NCI-H460 (cell line): Measurements from ENCODE around the gene KLHL22. TPM values are rescaled to one million over a fixed set of nuclear protein-coding genes. Genes with fewer than 3 reads are reported as not detected.
A peak's percentile ranks its signal among the peaks of the same experiment; 100 is the strongest.
"Not testable (repeated sequence)": the region's sequence is repeated elsewhere in the genome, so short reads cannot be mapped to it uniquely, and the experiment has no call there.

Source experiments
- DNase-seq: peaks from one replicate; pipeline ENCODE4 v3.0.0-alpha.2; 2016; ENCODE audit warnings: low read depth; ENCODE audit errors: extremely low read depth
- polyA plus RNA-seq: library from polyadenylated mRNA; depleted of rRNA; stranded (reverse); fragments of >200 nt; gene quantifications from 2 replicates; pipeline ENCODE4 v1.2.3, GENCODE V29; 2014; cell fraction: nucleus; rRNA removed
- total RNA-seq: library from RNA; depleted of rRNA; stranded (reverse); fragments of >200 nt; shearing (Covaris generic); gene quantifications from 2 replicates; pipeline ENCODE4 v1.2.3, GENCODE V29; 2014; rRNA removed

KLHL22 gene, protein sequence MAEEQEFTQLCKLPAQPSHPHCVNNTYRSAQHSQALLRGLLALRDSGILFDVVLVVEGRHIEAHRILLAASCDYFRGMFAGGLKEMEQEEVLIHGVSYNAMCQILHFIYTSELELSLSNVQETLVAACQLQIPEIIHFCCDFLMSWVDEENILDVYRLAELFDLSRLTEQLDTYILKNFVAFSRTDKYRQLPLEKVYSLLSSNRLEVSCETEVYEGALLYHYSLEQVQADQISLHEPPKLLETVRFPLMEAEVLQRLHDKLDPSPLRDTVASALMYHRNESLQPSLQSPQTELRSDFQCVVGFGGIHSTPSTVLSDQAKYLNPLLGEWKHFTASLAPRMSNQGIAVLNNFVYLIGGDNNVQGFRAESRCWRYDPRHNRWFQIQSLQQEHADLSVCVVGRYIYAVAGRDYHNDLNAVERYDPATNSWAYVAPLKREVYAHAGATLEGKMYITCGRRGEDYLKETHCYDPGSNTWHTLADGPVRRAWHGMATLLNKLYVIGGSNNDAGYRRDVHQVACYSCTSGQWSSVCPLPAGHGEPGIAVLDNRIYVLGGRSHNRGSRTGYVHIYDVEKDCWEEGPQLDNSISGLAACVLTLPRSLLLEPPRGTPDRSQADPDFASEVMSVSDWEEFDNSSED
- total RNA-seq, result 4.4 and 8.7 TPM in 2 replicates
- polyA plus RNA-seq, result 11.6 and 18.6 TPM in 2 replicates

DNA sequence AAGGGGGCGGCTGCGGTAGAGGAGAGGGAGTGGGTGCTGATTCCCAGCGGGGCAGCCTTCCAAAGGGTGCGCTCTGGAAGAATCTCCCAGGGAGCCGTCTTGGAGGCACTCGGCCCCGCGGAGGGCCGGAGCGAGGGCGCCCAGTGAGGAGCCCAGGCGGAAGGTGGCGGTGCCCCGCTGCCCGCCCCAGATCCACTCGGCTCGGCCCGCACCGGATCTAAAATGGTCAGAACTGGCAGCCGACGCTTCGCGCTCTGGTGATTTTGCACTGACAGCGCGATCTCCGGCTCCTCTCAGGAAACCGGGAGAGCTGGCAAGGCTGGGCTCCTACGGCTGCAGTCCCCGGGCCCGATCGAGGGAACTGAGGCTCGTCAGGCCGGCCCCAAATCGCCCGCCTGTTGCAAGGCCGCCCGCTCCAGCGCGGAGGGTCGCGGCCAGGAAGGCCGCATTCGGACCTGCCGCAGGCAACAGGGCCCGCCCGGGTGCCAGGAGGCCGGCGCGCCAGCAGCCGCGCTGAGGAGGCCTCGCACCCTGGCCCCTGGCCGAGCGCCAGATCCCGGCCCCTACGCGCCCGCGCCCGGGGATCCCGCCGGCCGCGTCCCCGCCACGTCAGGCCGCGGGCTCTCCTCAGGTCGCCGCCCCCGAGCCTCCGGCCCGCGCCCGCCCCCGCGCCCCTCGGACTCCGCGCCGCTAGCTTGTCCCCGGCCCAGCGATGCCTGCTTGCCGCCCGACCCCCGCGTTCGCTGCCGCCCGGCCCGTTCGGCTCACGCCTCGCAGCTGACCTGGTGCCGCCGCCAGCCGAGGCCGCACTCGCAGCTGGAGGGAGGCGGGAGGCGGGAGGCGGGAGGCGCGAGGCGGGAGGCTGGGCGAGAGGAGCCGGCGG is at the start of gene KLHL22:
Gene KLHL22, minus strand, starts transcription at position 818 of the 883 bp plus-strand sequence. CDS start 6,584 bp downstream, outside the sequence.
- DNase-seq, result no peak

DNA sequence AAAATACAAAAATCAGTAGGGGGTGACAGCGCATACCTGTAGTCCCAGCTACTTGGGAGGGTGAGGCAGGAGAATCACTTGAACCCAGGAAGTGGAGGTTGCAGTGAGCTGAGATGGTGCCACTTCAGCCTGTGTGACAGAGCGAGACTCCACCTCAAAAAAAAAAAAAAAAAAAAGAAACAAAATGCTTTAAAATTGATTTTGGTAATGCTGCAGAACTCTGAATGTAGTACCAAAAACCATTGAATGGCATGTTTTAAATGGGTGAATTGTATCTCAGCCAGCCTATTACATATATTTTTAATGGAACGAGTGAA is 49.7 kb upstream of the KLHL22 start:
- DNase-seq, result not testable (repeated sequence)

DNA sequence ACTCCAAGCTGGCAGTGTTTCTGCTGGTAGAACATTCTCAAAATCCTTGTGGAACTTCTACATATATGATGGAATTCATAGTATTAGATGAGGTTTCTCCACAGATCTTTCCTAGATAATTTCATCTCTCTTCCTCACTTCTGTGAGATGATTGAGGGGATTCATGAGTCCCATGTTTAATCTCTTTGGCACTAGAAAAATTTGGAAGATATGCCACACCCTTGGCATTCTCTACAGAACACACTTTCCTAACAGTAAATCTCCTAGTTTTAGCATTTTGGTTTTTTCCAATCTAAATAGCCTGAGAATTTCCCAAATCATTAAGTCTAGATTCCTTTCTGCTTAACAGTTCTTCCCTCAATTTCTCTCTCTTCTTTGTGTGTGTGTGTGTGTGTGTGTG is 47.1 kb upstream of the KLHL22 start:
- DNase-seq, result no peak

DNA sequence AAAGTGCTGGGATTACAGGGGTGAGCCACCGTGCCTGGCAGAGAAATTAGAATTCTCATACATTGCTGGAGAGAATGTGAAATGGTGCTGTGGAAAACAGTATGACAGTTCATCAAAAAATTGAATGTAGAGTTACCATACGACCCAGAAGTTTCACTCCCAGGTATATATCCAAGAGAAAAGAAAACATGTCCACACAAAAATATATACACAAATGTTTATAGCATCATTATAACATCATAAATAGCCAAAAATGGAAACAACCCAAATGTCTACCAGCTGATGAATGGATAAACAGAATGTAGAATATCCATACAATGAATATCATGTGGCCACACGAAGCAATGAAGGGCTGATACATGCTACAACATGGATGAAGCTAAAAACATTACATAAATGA is 46.5 kb upstream of the KLHL22 start:
- no peak for DNase-seq

DNA sequence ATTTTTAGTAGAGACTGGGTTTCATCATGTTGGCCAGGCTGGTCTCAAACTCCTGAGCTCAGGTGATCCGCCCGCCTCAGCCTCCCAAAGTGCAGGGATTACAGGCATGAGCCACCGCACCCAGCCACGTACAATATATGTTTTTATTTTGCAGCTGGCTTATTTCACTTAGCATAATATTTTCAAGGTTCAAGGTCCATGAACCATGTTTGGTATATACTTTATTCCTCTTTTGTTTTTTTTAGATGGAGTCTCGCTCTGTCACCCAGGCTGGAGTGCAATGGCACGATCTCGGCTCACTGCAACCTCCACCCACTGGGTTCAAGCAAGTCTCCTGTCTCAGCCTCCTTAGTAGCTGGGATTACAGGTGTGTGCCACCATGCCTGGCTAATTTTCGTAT is 43.3 kb upstream of the KLHL22 start:
- not testable (repeated sequence) for DNase-seq

DNA sequence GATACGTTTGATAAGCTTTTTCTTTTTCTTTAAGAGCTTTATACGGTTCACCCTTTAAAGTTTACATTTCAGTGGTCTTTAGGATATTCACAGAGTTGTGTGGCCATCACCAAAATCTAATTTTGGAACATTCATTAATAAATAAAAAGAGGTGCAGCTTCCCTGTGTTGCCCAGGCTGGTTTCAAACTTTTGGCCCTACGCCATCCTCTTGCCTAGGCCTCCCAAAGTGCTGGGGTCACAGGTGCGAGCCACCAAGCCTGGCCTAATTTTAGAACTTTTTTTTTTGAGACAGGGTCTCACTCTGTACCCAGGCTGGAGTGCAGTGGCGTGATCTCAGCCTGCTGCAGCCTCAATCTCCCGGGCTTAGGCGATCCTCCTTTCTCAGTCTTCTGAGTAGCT is 42.4 kb upstream of the KLHL22 start:
- DNase-seq, result no peak

DNA sequence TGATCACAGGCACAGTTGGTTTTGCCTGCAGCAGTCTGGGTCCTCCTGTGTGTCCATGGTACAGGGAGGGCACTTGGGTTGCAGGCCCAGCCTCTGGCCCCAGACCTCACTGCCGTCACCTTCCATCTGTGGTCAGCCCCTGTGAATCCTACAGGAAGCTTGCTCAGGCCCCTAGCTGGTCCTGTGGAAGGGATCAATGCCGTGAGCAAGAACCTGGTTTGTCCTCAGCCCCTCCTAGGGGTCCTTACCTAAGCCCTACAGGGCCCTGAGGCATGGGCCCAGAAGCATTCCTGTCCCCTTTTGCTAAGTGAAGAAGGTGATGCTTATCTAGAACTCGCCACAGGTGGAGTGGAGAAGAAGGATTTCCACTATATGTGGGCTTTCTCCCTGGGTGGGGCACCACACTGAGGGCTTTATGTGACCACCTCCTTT is 41.7 kb upstream of the KLHL22 start:
- no peak for DNase-seq

DNA sequence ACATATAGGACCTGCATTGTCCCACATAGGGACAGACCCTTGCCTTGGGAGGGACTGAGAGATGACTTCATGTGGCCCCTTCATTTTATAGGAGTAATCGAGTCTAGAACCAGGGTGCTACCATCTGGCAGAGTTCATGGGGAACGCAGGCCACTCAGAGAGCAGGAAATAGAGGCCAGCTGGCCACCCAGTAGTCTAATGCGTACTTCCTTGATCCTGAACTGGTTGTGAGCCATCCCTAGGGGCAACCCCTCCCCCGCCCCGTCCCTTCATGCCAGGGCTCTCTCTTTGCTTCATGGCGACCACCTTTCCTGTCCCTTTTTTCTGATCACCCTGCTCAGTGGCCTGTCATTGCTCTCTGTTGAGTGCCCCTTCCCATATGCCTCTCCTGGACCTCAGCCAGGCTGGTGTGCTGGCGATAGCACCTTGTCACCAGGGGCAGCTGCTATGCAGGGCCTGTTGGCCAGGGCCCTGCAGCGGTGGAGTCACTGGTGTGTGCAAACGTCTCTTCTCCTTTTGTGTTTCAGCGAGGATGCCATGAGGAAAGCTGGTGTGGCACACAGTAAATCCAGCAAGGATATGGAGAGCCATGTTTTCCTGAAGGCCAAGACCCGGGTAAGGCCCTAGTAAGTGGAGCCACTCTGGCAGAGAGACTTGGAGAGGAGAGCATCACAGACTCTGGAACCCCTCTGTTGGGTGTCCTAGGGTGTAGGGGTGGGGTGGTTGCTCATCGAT is 41.2 kb upstream of the KLHL22 start:
- no peak for DNase-seq

DNA sequence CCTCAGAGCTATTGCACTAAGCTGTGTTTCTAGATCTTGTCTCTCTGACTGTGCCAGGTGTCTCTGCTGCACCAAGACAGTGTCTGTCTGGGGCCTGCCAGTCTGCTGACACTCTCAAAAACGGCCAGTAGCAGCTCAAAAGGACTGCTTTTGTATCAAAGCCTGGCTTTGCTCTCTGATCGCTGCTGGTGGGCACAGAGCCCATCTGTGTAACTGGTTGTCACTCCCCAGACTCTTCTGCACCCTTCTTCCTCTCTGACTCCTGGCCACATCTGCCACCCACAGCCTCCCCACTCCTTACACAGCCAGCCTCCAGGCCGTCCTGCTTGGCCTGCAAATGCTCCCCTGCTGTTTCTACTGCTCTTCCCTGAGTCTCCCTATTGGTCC is 38.3 kb upstream of the KLHL22 start:
- DNase-seq, result no peak

DNA sequence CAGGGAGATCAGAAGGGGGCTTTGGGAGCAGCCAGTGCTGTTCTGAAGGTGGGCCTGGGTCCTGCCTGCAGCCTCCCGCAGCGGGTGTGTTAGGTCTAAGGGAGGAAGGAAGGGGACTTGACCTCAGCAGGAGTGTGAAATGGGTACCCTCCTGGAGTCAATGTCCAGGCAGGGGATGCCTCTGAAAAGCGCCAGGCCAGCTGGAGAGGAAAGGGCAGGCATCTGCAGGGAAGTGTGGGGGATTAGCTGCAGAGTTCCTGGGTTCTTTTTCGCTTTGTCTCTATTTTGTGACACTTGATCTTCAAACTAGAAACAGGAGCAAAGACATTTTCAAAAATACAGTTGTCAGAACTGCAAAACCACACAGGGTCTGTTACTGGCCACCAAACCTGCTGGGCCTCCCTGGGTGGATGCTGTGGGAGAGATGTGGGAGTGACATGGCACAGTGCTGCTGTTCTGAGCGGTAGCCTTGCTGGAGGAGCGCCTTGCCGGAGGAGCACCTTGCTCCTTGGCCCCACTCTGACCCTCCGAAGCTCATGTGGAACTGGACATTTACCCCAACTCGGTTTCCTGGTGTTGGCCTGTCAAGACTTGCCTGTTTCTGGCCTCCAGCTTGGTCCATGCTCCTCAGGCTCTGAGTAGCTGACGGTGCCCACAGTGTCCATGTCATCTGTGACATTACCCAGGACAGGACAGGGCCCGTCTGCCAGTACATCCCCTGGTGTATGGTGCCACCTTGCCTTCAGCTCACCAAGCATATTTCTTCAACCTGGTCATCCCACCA is 37.7 kb upstream of the KLHL22 start:
- no peak for DNase-seq

DNA sequence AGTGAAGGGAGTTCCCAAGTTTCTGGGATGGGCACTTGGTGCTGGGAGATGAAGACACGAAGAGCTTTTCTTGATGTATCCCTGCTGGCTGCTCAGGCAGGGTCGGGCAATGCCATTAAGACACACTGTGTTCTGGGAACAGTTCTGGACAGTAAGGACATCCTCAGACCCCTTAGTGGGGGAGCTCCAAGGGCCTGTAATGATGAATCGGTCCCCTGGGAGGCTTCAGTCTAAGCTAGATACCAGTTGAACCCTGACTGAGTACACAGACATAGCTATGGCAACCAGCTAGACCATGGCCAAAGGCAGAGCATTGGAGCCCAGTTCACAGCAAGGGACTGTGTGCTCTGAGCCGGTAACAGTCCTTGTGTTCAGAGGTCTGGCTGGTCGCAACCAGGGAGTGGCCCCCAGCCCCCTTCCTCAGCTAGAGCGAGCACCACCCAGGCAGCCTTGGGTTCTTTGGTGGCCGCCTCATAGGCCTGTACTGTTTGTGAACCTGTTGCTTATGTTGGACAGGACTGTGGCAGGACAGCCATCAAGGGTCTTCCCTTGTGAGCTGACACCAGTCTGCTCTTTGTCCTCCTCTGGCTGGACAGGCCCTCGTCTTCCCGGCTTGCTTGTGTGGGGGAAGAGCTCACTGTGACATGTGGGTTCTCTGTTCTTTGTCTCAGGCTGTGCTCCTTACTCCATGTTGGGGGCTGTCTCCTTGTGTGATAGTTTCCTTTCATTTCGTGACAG is 36.8 kb upstream of the KLHL22 start:
- DNase-seq, result no peak

DNA sequence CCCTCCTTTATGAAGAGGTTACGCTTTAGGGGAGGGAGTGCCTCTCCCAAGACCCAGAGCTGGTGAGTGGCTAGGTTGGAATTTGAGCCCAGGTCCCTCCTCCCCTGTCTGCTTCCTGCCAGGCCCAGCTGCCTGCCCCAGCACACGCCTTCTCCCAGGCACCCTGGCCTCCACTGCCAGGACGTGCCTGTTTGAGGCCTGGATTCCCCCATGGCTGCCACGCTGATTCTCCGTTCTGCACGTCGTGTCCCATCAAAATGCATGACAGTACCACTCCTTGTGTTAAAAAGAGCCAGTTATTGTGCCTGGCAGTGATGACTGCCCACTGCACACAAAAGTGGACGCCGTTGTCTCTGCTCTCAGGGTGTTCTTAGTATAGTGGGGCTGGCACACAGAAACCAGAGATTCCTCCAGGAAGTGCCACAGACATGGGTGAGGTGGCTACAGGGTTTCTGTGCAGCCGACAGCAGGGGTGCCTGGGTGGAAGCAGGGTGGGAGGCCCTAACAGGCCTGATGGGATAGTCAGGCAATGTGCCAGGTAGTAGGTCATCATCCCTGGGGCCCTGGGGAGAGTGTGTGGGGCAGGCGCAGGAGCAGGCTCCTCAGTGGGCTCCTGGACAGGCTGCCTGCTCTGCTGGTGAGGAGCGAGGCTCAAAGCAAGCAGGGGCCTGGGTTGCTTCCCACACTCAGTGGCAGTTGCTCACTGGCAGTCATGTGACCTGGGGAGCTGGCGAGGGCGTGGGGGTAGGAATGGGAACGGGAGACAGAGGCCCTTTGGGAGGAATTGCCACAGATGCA is 36.0 kb upstream of the KLHL22 start:
- DNase-seq, result peak; percentile 79

DNA sequence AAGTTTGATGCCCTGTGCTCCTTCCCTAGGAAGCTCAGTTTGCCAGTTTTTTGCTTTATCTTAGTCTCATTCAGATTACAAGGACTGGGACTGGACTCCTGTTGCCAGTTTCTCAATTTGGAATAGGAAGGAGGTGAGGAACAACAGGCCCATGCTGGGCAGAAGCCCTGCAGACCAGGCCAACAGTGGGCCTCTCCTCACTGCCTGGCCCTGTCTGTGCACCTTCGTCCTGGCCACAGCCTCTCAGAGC is 35.5 kb upstream of the KLHL22 start:
- DNase-seq, result no peak

DNA sequence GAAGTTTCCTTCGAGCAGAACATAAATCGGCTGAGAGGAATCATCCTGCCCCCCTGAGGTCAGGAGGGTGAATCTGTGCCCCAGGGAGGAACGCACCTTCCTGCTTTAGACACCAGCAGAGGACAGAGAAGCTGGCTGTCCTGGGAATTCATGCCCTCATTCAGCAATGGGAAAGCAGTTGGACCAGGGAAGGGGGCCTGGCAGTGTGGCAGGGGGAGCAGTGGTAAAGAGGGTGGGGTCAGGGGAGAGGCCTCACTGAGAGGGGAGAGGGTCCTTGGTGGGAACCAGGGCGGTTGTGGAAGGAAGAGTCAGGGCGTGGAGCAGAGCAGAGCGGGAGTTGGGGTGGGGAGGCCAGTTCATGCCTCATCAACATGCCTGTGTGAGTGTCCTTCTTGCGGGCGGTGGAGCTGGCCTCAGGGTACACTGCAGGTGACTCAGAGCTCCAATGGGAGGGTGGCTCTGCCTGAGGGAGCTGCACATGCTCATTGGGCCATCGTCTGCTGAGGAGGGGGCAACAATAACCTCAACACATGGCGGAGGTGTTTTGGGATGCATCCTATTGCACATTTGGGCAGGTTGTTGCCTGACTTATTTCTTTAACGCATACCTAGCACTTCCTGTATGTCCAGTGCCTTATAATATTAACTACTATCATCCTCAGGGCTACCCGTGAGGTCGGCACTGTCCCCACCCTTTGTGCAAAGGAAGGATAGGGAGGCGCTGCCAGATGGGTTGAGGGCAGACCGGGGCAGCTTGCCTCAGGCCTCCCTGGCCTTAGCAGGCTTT is 35.0 kb upstream of the KLHL22 start:
- peak; percentile 72 for DNase-seq

DNA sequence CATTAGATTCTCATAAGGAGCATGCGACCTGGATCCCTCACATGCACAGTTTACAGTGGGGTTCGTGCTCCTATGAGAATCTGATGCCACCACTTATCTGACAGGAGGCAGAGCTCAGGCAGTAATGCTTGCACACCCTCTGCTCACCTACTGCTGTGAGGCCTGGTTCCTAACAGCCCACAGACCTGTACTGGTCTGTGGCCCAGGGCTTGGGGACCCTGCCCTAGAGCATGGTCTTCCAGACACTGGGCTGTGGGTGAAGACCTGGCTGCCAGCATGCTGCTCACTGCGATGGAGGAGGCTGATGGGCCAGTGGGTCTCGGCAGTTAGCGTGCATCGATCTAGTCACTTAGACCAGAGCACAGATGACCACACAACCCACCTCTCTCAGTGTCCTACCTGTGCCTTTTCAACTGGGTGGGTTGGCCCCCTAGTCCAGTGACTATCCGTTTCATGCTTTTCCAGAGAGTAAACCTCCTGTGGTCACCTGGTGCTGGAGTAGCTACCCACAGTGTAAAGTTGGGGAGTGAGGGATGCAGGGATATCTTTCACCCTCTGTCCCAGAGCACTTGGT is 32.9 kb upstream of the KLHL22 start:
- no peak for DNase-seq

DNA sequence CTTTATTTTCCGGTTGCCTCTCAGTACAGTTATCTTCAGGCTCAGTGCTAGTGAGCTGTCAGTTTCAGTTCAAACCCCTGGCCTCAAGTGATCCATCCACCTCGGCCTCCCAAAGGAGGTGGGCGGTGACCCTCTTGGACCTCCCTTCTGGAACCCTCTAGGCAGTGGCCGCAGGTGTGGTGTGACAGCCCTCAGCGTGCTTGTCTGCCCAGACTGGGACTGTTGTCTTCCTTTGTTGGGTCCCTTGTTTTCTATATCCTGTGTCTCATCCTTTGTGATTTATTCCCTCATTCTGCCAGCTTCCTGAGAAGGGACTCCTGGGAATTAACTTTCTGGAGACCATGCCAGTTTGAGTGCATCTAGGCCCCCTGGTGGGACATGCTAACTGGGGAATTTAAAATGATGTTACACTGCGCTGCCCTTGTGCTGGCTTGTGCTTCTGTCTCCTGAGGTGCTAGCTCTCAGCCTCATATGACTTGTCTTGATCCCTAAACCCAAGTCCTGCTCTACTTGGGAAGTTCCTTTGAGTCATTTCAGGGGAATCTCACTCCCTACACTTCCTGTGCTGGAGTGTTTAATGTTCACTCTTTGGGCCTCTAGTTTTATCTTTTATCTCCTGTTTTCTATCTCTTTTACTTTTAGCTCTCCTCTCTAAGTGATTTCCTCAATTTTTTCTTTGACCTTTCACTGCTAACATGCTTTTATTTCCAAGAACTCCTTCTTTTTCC is 31.2 kb upstream of the KLHL22 start:
- DNase-seq, result no peak

DNA sequence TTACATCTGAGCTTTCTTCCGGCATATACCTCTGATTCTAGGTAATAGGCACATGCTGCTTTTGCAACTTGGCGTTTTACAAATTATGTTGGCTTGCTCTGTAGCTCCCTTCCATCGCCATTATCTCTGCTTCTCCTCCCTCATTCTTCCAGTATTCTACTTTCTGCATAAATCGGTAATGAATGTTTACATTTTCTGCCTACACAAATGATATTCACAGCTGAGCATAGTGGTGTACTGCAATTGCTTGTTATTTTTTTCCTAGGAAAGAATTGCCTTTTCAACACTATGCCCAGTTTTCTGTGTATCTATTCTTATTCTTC is 30.7 kb upstream of the KLHL22 start:
- DNase-seq, result no peak
